ENCODE results near the gene ZNF469. TPM values are rescaled to one million over a fixed set of nuclear protein-coding genes. Genes with fewer than 3 reads are reported as not detected.

Gene ZNF469
- total and polyA plus RNA-seq, 2 of the 13 experiments (the other 11 are each of a cell fraction or from before 2014, with no cell fraction given): not detected

- no peak overlapping the region for H3K9ac ChIP-seq (ENCODE audit: insufficient read depth, low read depth, low read length)
- ChIA-PET POLR2A (no interaction called here), CTCF (ENCODE audit: low intra/inter-chr PET ratio, low total read pairs) (no interaction called here)
- no TSS peak for BruUV-seq (replicated peaks)
- 39% methylated on average over 19 of the region's 21 CpGs for WGBS (ENCODE audit: low lambda C conversion rate)
- peaks cover 7% of the 10 kb centered on the region; the same call in 1 of the 2 replicates for H3K9me3 ChIP-seq (ENCODE audit: low read length)
- in situ Hi-C loops (cut with HindIII; ENCODE audit: extremely low pct_ligation_motif_present, low pct_unique_long_range_greater_than_20kb) (no loop called here), intact Hi-C loops (cut with micrococcal nuclease; ENCODE audit: unreplicated experiment) (no loop called here)
- H3K27me3 ChIP-seq (ENCODE audit: control insufficient read depth in 1 of 2, insufficient read depth in 2 of 2, low read length in 2 of 2): peaks cover 1 to 43% of the 10 kb centered on the region in 2 experiments
- no peaks in the 10 kb centered on the region for H4K20me1 ChIP-seq (ENCODE audit: insufficient read depth, low read length)
- no peaks in the 10 kb centered on the region for H3K79me2 ChIP-seq (ENCODE audit: insufficient read depth, low read length)
- no peak overlapping the region for H3K27ac ChIP-seq (ENCODE audit: extremely low read length, insufficient read depth, low read length)
- no peaks in the 10 kb centered on the region for H3K36me3 ChIP-seq (replicated peaks in 1 of 2; ENCODE audit: control insufficient read depth in 1 of 2, insufficient read depth in 2 of 2, low read length in 2 of 2)
- no peaks in the 10 kb centered on the region for H3K4me1 ChIP-seq (ENCODE audit: insufficient read depth, low read length)
- TF ChIP-seq ELF3 (CRISPR knock-in tag; IDR thresholded peaks at IDR 0.05) (no peak), UBTF (CRISPR knock-in tag; IDR thresholded peaks at IDR 0.05) (0 out of 2 replicates have a peak, but pooled peaks have one; percentile 3), ZNF225 (CRISPR knock-in tag; IDR thresholded peaks at IDR 0.05) (0 out of 2 replicates have a peak, but pooled peaks have one; percentile 2), GABPA (IDR thresholded peaks at IDR 0.05; ENCODE audit: low read depth, low read length) (no peak), GABPA (CRISPR knock-in tag; IDR thresholded peaks at IDR 0.05; ENCODE audit: low read depth) (peak; percentile 73), MED13 (CRISPR knock-in tag; IDR thresholded peaks at IDR 0.05) (no peak), GABPB1 (CRISPR knock-in tag; IDR thresholded peaks at IDR 0.05) (peak; percentile 60), ETV5 (CRISPR knock-in tag; IDR thresholded peaks at IDR 0.05; ENCODE audit: borderline replicate concordance) (peak; percentile 69; the same call in 1 of the 2 replicates), TARDBP (CRISPR knock-in tag; IDR thresholded peaks at IDR 0.05) (no peak), CBX1 (IDR thresholded peaks at IDR 0.05; ENCODE audit: low read depth) (no peak)
- DNase-seq (ENCODE audit: low spot score): no peak
- H3K4me3 ChIP-seq (replicated peaks in 1 of 3; ENCODE audit: insufficient read depth in 1 of 3, low read depth in 2 of 3, low read length in 3 of 3): no peak overlapping the region
- peak; percentile 49 for ATAC-seq
- FAIRE-seq: no peak
- no peak overlapping the region for H3K4me2 ChIP-seq (ENCODE audit: low read depth, low read length)
- no peak overlapping the region for H2AFZ ChIP-seq (ENCODE audit: low read length)
Observed at GRCh38 chr16:88347656-88348376, 34.9 kb upstream of the ZNF469 start.
